SH-SY5Y (cell line): ENCODE measurements around the gene KAT6B.

Experiments
- GATA2 ChIP-seq: IDR thresholded peaks from 2 replicates; pipeline ENCODE4 v1.6.1; 2011; ENCODE audit warnings: mild to moderate bottlenecking, low read depth, low read length
- GATA3 ChIP-seq: IDR thresholded peaks from 2 replicates; pipeline ENCODE4 v1.6.1; 2011; ENCODE audit warnings: low read depth, mild to moderate bottlenecking, low read length, moderate library complexity

The KAT6B gene

DNA sequence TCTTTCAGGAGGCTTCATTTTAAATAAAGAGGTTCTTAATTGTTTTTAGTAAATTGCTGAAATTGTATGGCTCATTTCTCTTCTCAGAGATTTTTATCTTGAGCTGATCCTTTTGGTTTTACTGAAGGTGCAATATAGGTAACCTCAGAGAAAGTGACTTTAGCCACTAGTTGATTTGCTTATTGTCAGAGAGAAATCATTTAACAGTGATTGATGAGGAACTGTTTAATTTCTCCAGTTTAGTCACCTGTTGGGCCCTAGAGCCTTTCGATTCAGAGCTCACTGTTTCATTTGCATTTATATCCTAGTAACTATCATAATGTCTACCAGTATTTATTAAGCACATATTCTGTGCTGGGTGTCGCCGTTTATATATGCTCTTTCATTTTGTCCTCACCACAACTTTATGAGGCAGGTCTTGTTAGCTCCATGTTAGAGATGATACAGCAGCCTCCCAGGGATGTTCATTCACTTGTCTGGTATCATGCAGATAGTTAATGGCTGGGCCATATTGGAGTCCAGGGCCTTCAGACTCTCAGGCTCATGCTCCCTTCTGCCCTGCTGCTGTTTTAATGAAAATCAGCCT lies 42.1 kb downstream of the KAT6B start:
- TF ChIP-seq GATA2: no peak
- TF ChIP-seq GATA3: no peak

DNA sequence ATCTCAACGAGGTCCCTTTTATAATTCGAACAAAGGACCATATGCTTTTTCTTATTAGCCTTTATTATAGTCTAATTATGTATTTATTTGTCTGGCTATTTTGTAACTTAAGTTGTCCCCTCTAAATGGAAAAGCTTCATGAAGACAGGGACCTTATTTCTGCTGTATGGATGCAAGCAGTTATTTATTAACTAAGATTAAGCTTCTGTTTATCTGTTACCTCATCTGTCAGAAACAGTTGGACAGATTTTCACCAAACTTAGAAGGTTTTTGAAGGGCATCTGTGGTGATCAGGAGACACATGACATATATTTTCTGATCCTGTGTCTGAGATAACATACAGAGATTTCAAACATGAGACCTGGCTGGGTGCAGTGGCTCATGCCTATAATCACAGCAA lies 43.2 kb downstream of the KAT6B start:
- no peak for TF ChIP-seq GATA2
- TF ChIP-seq GATA3: no peak

DNA sequence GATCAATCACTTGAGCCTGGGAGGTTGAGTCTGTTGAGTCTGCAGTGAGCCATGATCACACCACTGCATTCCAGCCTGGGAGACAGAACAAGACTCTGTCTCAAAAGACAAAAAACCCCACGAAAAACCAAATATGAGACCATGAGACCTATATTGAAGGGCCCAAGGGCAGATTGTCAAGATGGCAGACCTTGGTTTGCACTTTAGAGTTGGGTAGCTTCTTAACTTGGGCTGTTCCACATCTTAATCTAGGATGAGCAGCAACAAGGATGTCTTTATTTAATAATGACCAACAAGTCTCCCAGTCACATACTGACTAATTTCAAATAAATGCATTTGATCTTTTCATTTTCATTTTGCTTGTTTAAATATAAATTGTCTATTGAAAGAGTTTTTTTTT lies 43.8 kb downstream of the KAT6B start:
- no peak for TF ChIP-seq GATA3
- no peak for TF ChIP-seq GATA2

DNA sequence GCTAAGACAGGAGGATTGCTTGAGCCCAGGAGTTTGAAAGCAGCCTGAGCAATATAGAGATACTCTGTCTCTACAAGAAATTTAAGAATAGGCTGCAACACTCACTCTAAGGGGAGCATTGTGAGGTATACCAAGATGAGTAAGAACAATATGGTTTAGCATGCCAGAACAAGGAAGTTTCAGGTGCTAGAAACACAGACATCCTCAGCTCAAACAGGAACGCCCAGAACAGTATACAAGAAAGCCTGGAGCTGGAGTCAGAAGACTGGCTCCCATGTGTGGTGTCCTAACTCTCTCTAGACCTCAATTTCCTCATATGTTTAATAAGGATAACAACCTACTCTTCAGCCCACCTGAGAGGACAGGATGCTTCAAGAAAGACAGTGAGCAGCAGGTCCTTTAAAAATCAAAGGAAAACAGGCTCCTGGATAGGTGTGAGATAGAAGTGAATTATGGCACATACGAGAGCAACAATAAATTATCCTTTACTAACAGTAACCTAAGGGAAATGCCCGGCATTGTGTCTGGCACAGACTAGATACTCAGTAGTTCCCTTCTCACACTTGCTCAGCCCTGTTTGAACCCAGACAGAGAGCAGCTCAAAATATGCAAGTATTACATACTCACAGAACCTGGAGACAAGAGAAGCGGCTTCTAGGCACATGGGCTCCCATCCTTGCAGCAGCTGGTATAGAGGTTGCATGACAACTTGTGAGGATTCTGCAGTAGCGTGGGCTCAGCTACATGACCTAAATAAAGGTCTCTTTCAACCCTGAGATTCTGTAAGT lies 45.4 kb downstream of the KAT6B start:
- no peak for TF ChIP-seq GATA3
- TF ChIP-seq GATA2: no peak

DNA sequence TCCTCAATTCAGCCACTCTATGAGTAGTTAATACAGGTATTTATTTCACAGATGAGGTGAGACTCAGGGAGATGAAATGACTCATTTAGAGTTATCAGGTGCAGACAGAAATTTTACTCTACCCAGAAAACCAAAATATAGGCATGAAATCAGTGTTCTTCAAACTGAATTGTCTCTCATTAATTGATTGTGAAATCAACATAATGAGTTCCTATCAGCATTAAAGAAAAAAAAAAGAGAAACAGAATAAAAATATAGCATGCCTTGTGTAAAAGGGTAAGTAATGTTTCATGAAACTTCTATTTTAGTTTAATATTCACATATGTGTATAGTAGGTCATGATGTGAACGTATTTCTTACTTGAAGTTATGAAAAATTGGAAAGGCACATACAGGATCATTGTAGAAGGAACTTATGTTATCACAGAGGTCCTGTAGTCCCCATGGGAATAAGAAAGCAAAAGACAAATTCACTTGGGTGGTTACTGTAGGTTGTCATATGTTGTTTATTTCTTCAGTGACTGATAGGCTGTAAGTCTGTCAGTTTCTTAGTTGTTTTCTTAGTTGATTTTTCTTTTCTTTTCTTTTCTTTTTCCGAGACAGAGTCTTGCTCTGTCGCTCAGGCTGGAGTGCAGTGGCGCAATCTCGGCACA lies 47.5 kb downstream of the KAT6B start:
- no peak for TF ChIP-seq GATA3
- no peak for TF ChIP-seq GATA2

DNA sequence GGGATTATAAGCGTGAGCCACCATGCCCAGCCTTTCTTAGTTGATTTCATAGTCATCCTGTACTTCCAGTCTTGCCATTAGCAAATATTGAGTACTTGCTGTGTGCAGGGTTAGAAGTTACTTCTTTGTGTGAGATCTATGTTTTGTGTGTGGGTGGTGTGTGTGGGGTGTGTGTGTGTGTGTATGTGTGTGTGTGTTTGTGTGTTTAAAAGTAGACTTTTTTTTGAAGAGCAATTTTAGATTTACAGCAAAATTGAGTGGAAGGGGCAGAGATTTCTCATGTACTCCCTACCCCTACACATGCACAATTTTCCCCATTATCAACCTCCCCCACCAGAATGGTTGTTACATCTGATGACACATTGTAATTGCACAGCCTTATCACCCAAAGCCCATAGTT lies 48.2 kb downstream of the KAT6B start:
- no peak for TF ChIP-seq GATA3
- no peak for TF ChIP-seq GATA2

DNA sequence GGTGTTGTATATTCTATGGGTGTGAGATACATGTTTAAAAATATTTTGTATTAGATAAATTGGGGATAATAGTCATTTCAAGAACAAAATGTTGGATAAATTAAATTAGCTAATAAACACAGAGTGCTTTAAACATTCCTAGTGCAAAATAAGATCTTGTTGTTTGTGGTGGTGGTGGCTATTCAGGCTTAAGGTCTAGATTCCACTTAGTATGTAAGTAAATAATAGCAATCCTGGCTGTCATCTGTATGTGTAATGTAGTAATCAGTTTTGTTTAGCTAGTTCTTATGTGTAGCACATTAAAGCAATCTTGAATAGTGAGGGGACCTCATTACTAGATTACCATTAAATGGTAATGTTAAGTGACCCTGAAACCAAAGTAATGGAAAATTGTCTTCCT lies 48.7 kb downstream of the KAT6B start:
- TF ChIP-seq GATA2: no peak
- TF ChIP-seq GATA3: no peak

DNA sequence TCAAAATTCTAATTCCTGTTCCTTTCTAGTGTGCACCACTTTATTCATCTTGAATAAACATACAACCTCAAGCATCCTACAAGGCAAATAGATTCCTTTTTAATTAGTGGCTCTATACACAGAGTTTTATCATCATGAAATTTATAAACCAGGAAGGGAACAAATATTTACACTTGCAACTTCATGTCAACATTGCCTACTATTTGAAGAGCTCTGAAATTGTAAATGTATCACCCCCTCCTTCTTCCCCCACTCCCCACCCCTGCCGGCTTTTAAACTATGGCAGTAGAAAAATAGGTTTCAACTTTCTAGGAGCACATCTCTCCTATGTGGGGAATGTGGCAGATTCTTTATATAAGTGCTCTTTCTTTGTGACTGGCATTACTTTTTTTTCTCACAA lies 49.6 kb downstream of the KAT6B start:
- TF ChIP-seq GATA2 (no peak), GATA3 (no peak)

DNA sequence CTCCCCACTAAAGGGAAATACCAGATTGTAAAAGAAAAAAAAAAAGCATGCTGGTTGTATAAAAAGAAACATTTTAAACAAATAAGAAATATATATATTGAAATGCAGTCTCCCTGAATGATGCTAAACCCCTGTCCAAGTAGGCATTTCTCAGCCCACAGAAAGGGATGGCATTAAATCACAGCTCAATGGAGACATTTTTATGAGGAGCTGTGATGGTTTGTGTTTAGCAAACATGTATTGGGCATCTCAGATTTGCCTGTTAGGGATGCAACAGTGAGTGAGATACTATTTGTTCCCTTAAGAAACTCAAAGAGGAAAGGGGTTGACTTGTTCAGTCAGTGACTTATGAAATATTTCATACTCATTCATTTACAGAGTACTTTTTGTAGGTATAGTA lies 51.5 kb downstream of the KAT6B start:
- TF ChIP-seq GATA3 (no peak), GATA2 (no peak)

DNA sequence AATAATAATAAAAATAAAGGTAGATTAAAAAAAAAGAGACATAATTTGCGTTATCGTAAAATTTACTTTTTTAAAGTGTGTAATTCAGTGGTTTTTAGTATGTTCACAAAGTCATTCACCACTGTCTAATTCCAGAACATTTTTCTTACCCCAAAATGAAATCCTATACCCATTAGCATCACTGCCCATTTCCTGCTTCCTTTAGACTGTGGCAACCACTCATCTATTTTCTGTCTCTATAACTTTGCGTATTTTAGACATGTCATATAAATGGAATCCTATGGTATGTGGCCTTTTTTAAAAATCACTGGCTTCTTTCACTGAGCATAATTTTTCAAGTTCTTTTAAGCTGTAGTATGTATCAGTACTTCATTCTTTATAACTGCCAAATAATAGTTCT lies 53.6 kb downstream of the KAT6B start:
- no peak for TF ChIP-seq GATA3
- TF ChIP-seq GATA2: no peak

DNA sequence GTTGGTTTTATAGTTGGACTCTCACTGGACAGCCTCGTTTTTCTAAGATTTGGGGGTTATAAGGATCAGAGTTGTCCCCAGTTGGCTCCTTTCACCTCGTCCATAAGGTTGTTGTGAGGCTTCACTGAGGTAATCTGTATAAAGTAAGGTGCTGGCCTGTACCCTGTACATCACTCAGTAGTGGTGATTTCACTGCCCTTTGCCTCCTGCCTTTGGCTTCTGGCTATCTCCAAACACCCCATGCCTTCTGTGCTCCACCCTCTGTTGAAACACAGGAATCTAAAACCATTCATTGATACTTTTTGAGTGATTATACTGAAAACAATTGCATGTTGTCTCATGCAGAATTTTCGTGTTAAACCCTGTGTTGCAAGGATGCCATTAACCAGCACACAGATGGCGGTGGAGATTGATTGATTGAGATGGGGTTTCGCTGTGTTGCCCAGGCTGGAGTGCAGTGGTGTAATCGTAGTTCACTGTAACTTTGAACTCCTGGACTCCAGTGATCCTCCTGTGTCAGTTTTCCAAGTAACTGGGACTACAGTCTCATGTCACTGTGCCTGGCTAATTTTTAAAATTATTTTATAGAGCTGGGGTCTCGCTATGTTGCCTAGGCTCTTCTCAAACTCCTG lies 55.0 kb downstream of the KAT6B start:
- TF ChIP-seq GATA3 (no peak), GATA2 (no peak)

DNA sequence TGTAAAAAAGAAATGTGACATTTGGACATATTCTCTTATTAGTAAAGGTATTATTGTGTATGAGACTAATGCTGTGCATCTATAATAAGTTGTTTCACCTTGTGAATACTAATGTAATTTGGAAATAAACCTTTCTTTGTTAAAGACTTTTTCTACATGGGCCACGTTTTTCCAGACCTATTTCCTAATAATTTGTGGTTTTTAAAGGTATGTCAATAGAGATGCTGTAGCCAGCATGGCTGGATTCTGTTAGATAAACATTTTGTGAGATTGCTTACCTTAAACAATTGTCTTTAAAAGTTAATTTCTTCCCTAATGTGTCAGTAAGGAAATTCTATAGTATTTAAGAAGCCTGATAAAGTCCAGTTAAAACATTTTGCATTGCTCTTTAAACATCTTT lies 56.0 kb downstream of the KAT6B start:
- TF ChIP-seq GATA2 (no peak), GATA3 (no peak)

DNA sequence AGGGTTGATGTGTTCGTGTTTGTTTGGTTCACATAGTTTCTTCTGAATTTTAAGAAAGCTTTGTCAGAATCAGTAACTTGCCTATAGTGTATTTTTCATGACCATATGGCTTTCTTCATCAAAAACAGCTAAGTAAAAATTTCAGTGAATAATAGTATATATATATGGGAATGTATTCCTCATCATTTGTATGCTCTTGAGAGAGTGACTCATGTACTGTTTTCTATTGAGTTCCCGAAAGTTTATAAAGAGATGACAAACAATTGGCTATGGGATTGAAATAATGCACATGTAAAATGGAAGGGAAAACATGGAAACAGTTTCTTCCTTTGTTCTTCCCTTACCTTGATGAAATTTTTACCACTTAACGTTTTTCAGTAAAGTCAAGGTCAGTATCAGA lies 56.4 kb downstream of the KAT6B start:
- no peak for TF ChIP-seq GATA2
- TF ChIP-seq GATA3: no peak

DNA sequence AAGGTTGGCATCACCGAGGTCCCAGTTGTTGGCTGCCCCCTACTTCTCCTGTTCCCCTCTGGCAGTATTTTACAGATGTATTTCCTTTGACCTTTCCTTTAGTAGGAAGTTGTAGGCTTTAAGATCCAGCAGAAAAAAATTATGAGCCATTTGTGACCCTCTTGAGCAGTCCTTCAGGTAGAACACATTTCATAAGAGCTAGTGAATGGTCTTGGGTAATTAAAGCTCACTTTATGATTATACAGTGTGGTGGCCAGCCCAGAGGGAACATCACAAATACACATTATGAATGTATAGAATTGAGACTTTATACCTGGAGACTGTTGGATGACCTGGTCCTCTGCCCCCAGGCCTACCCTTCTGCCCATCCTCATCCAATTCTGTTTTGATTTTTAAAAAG lies 57.0 kb downstream of the KAT6B start:
- no peak for TF ChIP-seq GATA3
- no peak for TF ChIP-seq GATA2
